ENCODE results near the gene ADAMTS2.

ADAMTS2 gene

GRCh38 chr5:179232091-179232735 lies 113.0 kb downstream of the ADAMTS2 start:
- DNase-seq (ENCODE audit: low read depth in 2 of 2): no peak

DNA sequence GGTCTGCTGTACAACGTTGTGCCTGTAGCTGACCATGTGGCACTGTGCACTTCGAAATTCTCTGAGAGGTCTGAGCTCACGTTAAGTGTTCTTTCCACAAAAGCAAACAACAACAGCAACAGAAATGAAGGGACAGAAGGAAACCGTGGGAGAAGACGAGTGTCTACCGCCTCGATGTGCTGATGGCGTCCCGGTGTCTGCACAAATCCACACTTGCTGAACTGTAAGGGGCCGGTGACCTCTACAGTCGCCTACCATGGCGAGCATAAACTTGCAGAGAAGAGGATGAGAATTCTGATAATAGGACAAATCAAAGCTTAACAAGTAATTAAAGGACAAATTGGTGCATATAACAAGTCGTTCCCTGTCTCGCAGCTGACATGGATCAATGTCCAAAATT lies 114.0 kb downstream of the ADAMTS2 start:
- no peak for DNase-seq (ENCODE audit: low read depth in 2 of 2)

GRCh38 chr5:179230061-179230461 lies 115.2 kb downstream of the ADAMTS2 start:
- DNase-seq (ENCODE audit: low read depth in 2 of 2): no peak

DNA sequence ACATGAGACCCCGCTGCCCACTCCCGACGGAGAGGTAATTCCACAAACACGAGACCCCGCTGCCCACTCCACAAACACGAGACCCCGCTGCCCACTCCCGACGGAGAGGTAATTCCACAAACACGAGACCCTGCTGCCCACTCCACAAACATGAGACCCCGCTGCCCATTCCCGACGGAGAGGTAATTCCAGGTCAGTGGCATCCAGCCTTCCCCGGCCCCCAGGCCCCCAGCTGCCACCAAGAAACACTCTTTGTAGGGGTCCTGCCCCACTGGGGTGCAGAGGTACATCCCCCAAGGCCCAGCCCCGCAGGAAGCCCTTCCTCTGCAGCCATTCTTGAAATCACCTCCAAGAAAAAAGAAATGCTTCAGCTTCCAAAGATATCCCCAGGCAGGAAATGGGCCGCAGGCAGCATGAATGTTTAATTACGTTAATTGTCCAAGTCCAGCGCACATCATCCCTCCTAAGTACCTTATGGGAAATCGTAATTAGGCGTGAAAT lies 115.9 kb downstream of the ADAMTS2 start:
- DNase-seq (ENCODE audit: low read depth in 2 of 2): no peak

GRCh38 chr5:179228341-179229121 lies 116.7 kb downstream of the ADAMTS2 start:
- DNase-seq (ENCODE audit: low read depth in 2 of 2): no peak

DNA sequence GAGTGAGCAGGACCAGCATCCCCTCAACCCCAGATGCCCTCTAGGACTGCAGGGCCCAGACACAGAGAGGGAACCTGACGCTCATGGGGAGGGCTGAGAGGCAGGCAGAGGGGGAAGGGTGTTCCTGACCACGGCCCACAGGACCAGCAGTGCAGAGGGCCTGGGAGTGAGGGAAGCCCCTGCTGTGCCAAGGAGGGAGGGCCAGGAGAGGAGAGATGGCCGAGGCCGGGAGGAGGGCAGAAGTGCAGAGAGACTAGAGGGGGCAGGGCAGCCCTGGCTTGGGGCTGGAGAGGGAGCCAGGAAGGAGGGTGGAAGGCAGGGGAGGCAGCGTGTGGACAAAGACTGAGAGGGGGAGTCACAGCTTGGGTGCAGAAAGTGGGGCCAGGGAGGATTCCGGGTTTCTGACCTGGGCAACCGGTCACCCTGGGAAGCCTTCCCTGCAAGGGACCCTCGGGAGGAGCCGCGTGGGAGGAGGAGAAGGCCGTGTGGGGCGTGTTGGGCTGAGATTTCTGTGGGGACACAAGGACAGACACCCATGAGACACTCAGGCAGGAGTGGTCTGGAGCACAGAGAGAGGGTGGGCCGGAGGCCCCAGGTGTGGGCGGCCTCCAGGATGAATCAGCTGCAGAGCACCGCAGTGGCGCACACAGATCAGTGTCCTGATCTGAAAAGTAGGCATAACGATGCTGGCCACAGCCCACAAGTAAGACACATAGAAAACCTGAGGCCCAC lies 117.5 kb downstream of the ADAMTS2 start:
- no peak for DNase-seq (ENCODE audit: low read depth in 2 of 2)

- no peak for DNase-seq (ENCODE audit: low read depth in 2 of 2)
Measured at GRCh38 chr5:179227229-179227579, 118.1 kb downstream of the ADAMTS2 start.

DNA sequence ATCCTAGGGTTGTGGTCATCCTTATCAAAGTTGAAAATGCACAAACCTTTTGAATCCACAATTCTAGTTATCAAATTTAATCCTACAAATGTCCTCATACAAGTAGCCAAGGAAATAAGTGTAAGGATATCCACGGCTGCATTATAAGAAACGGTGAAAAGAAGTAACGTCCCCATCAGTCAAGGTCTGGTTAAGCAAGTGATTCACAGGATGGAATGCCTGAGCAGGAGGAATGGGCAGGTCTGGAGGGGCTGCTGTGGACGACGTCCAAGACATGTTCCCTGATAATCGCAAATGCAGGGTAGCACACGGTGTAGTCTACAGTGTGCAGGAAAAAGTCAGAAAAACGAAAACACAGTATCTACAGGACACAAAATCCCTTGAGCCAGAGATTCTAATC lies 118.6 kb downstream of the ADAMTS2 start:
- DNase-seq (ENCODE audit: low read depth in 2 of 2): no peak

GRCh38 chr5:179225387-179225786 lies 119.9 kb downstream of the ADAMTS2 start:
- no peak for DNase-seq (ENCODE audit: low read depth in 2 of 2)

DNA sequence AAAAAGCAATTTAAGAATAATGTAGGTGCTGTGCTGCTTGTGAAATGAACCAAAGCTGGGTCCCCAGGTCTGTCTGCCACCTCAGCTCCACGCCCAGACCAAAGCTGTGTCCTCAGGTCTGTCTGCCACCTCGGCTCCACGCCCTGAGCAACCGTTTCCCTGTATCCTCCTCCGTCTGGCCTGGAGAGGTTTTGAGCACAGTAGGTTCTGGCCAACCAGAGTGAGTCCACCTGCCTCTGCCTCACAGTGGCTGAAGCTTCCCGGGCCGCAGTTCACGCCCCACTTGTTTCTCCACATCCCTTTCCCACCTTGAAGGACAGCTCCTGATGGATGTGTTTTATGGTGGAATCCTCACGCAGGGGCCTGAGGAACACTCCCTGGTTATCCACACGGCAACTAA lies 120.5 kb downstream of the ADAMTS2 start:
- DNase-seq (ENCODE audit: low read depth in 2 of 2): no peak

- DNase-seq (ENCODE audit: low read depth in 2 of 2): no peak
Measured at GRCh38 chr5:179223961-179224360, 121.3 kb downstream of the ADAMTS2 start.

DNA sequence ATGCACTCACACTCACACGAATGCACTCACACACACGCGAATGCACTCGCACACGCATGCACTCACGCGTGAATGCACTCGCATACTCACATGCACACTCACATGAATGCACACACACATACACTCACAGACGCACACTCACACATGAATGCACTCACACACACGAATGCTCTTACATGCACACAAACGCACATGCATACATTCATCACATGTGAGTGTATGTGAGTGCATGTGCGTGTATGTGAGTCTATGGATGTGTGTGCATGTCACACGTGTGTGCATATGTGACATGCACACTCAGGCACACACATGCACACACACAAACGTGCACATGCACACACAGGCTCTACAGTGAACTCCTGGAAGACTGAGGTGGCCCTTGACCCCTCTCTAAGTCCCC lies 121.7 kb downstream of the ADAMTS2 start:
- DNase-seq (ENCODE audit: low read depth in 2 of 2): no peak

DNA sequence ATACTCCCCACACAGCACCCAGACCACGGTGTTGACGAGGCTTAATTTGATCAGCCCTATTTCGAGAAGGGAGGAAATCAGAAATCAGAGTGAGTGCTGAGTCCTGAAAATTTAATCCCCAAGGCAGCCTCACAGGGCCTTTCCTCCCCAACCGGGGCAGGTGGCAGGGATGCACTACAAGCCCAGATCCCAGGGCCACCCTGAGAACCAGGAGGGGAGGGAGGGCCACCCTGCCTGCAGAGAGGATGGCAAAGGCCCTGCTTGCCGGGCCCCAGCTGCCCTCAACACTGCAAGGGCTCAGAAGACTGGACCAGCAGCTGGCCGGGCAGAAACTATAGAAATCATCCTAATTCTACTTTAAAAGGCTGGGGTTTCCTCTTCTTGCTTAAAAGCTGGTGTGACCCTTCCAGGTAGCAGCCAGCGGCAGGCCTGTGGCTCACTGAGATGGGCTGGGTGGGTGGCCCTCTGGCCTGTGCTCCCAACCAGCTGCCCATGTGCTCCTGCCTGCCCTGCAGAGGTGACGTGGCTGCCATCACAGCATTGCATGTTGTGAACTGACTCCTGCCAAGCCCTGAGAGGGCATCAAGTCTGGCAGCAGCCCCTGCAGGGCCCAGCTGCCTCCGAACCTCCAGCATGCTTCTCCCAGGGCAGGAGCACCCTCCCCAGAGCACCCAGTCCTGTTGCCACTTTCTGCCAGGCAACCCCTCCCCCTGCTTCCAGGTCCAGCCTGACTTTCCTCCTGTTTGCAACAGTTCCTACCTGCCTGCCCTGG lies 122.8 kb downstream of the ADAMTS2 start:
- DNase-seq (ENCODE audit: low read depth in 2 of 2): no peak

- no peak for DNase-seq (ENCODE audit: low read depth in 2 of 2)
Measured at GRCh38 chr5:179221877-179222220, 123.4 kb downstream of the ADAMTS2 start.

- no peak for DNase-seq (ENCODE audit: low read depth in 2 of 2)
Measured at GRCh38 chr5:179221196-179221876, 123.9 kb downstream of the ADAMTS2 start.

- no peak for DNase-seq (ENCODE audit: low read depth in 2 of 2)
Measured at GRCh38 chr5:179220716-179221115, 124.5 kb downstream of the ADAMTS2 start.

GRCh38 chr5:179219661-179220620 lies 125.3 kb downstream of the ADAMTS2 start:
- DNase-seq (ENCODE audit: low read depth in 2 of 2): no peak

DNA sequence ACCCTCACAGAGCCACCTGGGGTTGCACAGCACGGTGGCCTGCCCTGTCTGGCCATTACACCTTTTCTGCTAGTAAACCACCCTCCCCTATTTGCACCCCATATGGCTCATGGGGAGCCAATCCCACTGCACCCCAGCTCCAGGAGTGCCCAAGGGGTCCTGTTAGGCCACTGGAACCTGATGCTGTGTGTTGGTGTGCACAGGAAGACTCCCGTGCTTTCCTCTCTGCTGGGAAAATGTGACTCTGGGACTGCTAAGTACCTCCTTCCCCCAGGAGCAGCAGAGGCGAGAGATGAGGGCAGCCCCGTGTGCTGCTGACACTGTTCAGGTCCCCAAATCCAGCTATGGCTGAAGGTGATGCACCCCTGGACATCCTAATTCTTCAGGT lies 126.3 kb downstream of the ADAMTS2 start:
- DNase-seq (ENCODE audit: low read depth in 2 of 2): no peak

DNA sequence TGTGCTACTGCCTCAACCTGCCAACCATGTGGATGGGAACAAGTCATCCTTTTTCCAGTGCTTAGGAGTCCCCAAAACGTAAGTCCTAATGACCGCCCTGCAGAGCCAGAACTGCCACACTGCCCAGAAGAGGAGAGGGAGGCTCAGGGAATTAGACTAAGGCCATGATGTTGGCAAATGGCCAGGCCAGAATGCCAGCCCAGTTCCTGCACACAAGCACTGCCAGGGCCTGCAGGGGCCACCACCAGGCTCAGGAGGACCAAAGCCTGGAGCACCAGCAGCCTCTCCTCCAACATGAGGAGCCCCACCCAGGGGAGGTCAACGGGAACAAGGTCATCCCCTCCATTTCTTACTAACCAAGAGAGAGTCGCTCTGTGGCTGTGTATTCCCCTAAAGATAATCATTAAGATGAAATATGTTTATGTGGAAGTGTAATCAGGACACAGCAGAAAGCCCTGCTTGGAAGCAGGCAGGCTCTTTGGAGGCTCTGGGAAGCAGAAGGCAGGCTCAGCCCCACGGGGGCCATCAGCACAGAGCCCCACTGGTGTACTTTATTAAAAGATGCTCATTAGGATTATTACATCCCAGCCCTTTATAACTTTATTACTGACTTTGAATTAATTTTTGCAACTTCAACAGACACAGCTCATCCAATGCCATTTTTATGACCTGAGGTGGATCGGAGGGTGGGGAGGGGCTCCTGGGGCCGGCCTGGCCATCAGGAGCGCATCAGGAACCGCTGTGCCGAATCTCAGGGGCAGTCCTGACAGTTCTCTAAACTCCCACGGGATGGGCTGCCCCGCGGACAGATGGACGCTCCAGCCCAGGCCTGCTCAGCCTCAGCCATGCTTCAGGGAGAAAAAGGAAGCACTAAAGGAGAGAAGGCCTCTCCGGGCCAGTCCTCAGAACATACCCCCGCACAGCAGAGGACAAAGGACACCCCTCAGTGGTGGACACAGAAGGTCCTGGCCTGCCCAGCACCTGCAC lies 127.0 kb downstream of the ADAMTS2 start:
- no peak for DNase-seq (ENCODE audit: low read depth in 2 of 2)

Measured in activated CD4-positive, alpha-beta T cell treated with anti-CD3 and anti-CD28 coated beads for 24 hours (primary cell).